HUES6 (cell line): ENCODE data around the gene USP24.

ENCODE experiments used
- H3K27ac ChIP-seq: 2 replicates; pipeline ENCODE4 v1.7.0; 2013; ENCODE audit warnings: low read depth, mild to moderate bottlenecking, low read length, inconsistent platforms
- H3K27me3 ChIP-seq: 2 replicates; pipeline ENCODE4 v1.6.1; 2013; ENCODE audit warnings: low read length; ENCODE audit not compliant: control insufficient read depth, insufficient read depth
- H3K36me3 ChIP-seq: 2 replicates; pipeline ENCODE4 v1.6.1; 2013; ENCODE audit warnings: low read length; ENCODE audit not compliant: control insufficient read depth, insufficient read depth
- H3K4me1 ChIP-seq: 2 replicates; pipeline ENCODE4 v1.6.1; 2013; ENCODE audit warnings: low read length; ENCODE audit not compliant: control insufficient read depth, insufficient read depth
- H3K4me3 ChIP-seq: 2 replicates; pipeline ENCODE4 v1.5.1; 2013; ENCODE audit warnings: low read depth, low read length
- H3K9ac ChIP-seq: one replicate; pipeline ENCODE4 v1.6.1; 2013; ENCODE audit warnings: mild to moderate bottlenecking, low read length
- H3K9me3 ChIP-seq: 2 replicates; pipeline ENCODE4 v1.6.1; 2013; ENCODE audit warnings: low read depth, low read length; ENCODE audit not compliant: control insufficient read depth, insufficient read depth

USP24 gene

DNA sequence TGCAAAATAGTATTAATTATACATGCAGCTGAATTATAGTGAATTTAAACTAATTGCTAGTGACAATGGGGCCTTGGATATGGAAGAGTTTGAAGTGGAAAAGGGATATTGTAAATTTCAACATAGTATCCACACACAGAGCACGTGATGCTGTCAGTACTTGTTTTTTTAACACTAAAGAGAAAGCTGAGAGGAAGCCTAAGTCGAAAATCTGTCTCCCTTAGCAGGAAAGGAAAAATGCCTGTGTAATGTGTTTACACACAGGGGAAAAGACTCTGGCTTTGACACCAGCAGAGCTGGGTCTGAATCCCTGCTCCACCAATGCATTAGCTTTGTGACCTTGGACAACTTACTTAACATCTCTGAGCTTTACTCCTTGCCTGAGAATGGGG is 133.3 kb downstream of the USP24 start:
- Histone ChIP-seq H3K4me1 (peaks cover 13% of the 10 kb centered on the region; the same call in 1 of the 2 replicates), H3K27me3 (no peaks in the 10 kb centered on the region), H3K4me3 (no peak overlapping the region), H3K36me3 (peaks cover 89% of the 10 kb centered on the region), H3K27ac (peak overlapping the region; percentile 22; the same call in 1 of the 2 replicates), H3K9ac (no peak overlapping the region), H3K9me3 (no peaks in the 10 kb centered on the region)

DNA sequence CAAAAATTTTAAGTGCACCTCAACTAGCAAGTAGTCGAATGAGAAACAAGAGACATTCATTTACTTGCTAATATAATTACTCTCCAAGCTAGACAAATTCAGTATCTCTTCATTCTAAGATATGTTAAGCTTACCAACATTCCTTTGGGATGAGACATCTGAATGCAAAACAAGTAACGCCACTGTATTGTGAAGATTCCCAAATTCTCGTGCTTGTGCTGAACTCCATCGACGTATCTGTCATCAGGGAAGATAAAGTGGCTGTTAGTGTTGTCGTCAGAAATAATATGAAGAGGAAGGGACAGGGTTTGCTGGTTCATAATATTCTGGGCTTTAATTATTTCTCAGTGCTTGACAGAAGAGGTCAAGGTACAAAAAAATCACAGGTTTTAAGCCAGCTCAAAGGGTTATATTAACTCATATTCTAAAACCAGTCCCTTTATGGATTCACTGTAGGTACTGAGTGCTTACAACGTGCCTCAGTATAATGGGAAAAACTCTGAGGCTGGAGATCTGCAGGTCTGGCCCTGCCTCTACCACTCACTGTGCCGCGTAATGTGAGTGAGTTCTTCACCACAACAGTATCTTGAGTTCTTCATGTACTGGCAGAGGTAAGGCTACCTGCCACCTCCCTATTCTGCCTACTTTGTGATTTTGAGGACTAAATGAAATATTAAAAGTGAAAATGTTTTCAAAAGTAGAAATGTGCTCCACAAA is 133.8 kb downstream of the USP24 start:
- Histone ChIP-seq H3K4me1 (peaks cover 11% of the 10 kb centered on the region; the same call in 1 of the 2 replicates), H3K9me3 (no peaks in the 10 kb centered on the region), H3K36me3 (peaks cover 90% of the 10 kb centered on the region), H3K9ac (no peak overlapping the region), H3K4me3 (no peak overlapping the region), H3K27me3 (no peaks in the 10 kb centered on the region), H3K27ac (peak overlapping the region; percentile 22)

DNA sequence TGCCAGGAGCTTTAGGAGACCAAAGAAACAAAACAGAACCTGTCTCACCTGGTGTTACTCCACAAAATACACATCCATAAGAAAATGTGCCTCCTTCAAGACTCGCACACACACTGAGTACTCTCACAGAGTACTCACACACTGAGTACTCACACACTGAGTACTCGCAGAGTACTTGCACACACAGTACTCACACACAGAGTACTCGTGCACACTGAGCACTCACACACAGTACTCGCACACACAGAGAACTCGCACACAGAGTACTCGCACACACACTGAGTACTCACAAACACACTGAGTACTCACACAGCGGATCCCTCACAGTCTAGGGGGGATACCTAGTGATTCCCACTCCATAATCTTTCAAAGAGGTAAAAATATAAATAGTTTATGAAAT is 135.5 kb downstream of the USP24 start:
- Histone ChIP-seq H3K36me3 (peaks cover 90% of the 10 kb centered on the region), H3K27me3 (no peaks in the 10 kb centered on the region), H3K9me3 (no peaks in the 10 kb centered on the region), H3K4me3 (no peak overlapping the region), H3K9ac (no peak overlapping the region), H3K4me1 (peaks cover 9% of the 10 kb centered on the region; the same call in 1 of the 2 replicates), H3K27ac (no peak overlapping the region)

DNA sequence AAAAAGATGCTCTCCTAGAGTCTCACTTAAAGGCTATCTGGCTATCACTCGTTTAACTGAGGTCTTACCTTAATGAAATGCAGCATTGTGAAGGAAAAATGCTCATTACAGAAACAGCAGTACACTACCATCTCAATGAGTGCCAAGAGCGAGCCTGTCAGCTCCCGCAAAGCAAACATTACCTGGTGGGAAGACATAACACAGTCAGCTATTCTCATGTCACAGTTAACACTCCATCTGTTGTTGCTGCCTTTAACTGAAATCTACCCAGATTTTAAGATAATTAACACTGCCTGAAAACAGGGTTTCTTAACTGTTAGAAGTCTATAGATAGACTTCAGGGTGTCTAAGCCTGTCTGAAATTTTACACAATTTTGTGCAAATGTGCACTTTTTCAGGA is 136.7 kb downstream of the USP24 start:
- peaks cover 91% of the 10 kb centered on the region for H3K36me3 ChIP-seq
- no peak overlapping the region for H3K9ac ChIP-seq
- no peak overlapping the region for H3K4me3 ChIP-seq
- H3K4me1 ChIP-seq, result peaks cover 9% of the 10 kb centered on the region; the same call in 1 of the 2 replicates
- no peaks in the 10 kb centered on the region for H3K27me3 ChIP-seq
- no peak overlapping the region for H3K27ac ChIP-seq
- no peaks in the 10 kb centered on the region for H3K9me3 ChIP-seq

DNA sequence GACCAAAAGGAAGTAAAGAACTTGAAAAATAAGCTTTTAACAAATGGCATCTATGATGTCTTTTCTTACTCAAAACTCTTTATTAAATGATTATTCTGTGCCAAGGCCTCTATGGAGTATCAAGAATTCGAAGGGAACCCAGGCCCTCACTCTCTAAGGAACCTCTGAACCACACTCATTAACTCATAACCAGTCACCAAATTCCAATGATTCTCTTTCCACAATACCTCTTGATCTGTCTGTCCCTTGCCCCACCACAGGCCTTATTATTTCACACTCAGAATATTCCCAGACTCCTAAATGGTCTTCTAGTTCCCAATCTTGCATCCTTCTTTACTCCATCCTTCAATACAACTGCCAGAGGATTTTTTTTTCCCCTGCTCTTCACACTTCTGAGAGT is 138.8 kb downstream of the USP24 start:
- Histone ChIP-seq H3K27ac (no peak overlapping the region), H3K9me3 (no peaks in the 10 kb centered on the region), H3K36me3 (peaks cover 94% of the 10 kb centered on the region), H3K9ac (no peak overlapping the region), H3K4me3 (no peak overlapping the region), H3K4me1 (peaks cover 2% of the 10 kb centered on the region; the same call in 1 of the 2 replicates), H3K27me3 (no peaks in the 10 kb centered on the region)

DNA sequence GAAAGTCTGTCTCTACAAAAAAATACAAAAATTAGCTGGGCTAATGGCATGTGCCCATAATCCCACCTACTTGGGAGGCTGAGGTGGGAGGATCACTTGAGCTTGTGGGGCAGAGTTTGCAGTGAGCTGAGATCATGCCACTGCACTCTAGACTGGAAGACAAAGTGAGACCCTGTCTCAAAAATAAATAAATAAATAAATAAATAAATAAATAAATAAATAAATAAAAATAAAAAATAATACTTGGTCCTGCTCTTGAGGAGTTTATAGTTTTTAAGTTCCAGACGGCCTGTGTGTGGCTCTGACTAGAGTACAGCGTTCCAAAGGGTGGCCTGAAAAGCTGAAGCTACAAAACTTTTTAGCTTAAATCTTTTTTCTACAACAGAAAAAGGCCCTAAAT is 140.7 kb downstream of the USP24 start:
- Histone ChIP-seq H3K27me3 (no peaks in the 10 kb centered on the region), H3K27ac (no peak overlapping the region), H3K4me1 (no peaks in the 10 kb centered on the region; the same call in 1 of the 2 replicates), H3K9ac (no peak overlapping the region), H3K36me3 (peaks cover 93% of the 10 kb centered on the region), H3K9me3 (no peaks in the 10 kb centered on the region), H3K4me3 (no peak overlapping the region)

DNA sequence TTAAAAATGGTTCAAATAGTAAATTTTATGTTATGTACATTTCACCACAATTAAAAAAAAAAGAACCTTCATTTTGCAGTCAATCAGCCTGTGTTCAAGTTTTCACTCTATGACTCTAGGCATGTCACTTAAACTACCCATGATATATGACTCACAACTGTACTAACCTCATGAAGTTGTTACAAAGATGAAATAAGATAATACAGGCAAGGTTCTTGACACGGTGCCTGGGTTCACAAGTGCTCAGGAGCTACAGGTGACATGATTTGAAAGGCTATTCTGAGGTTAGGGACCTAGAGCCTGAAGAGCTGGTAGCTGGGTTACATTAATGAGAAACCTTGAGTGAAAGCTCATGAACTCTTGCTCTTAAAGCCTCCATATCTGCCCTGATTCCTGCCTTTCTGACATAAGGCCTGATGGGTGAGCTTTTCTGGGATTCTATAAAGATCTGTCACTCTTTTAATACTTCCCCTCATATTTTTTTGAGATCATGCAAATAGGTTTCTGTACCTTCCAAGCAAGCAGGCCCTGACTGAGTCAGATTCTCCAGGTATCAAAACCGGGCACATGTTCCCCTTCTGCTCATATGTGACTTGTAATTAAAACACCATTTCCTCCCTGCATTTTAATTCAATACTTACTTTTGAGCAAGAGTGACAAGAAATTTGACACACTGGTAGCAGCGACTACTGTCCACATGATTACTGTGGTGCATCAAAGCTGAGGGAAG is 141.8 kb downstream of the USP24 start:
- Histone ChIP-seq H3K4me1 (no peaks in the 10 kb centered on the region; the same call in 1 of the 2 replicates), H3K27ac (no peak overlapping the region), H3K4me3 (no peak overlapping the region), H3K9ac (no peak overlapping the region), H3K36me3 (peaks cover 94% of the 10 kb centered on the region), H3K27me3 (no peaks in the 10 kb centered on the region), H3K9me3 (no peaks in the 10 kb centered on the region)

DNA sequence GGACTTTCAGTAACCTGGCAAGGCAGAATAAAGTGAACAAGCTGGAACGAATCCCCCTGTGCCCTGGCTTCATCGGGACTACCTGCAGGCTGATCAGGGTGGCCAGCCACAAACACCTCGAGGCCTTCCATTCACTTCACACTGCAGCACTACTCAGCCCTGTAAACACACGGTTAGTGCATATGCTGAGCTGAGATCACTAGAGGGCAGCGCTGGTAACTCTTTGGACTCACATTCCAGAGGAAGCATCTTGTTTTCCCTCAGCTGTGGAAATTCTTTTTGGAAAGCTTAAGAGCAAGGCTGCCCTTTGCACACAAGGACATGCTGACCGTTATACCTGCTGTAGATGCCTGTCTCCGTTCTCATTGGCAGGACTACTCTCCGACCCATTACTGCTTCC is 143.7 kb downstream of the USP24 start:
- H3K4me1 ChIP-seq, result no peaks in the 10 kb centered on the region; the same call in 1 of the 2 replicates
- peaks cover 97% of the 10 kb centered on the region for H3K36me3 ChIP-seq
- H3K4me3 ChIP-seq, result no peak overlapping the region
- no peaks in the 10 kb centered on the region for H3K27me3 ChIP-seq
- no peak overlapping the region for H3K9ac ChIP-seq
- no peaks in the 10 kb centered on the region for H3K9me3 ChIP-seq
- no peak overlapping the region for H3K27ac ChIP-seq

DNA sequence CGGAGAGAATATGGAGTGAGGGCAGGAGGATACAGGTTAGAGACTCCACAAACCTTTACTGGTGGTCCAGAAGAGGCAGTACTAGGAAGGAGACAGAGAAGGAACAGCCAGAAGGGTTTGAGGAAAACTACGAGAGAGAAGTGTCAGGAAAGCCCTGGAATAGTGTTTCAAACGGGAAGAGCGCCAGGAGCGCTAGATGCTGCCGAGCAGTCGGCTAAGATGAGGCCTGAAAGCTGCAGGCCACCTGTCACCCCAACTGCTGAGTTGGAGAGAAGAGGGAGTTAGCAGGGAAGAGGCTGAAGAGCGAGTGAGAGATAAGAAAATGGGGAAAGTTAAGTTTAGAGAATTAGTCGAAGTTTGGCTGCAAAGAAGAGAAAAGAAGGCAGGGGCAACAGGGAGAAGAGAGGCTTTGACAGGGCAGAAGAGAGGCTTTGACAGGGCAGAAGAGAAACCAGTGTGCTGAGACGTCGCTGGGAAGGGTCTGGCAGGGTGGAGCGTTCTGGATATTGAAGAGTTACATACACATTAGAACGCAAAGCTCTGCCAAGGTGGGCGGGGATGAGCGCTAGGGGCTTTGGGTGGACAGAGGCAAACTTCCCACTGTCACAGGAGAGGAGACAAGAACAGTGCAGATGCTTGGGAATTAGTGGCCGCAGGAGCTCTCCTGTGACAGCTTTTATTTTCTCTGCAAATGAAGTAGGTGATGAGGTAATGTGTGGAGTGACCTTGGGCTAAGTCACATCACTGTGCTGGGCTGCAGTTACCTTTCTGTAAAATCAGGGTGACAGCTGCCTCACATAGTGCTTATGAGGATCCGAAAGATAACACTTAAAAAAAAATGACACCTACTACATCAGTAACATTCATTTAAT is 144.6 kb downstream of the USP24 start:
- Histone ChIP-seq H3K9ac (no peak overlapping the region), H3K4me3 (no peak overlapping the region), H3K9me3 (no peaks in the 10 kb centered on the region), H3K4me1 (no peaks in the 10 kb centered on the region; the same call in 1 of the 2 replicates), H3K27me3 (no peaks in the 10 kb centered on the region), H3K27ac (no peak overlapping the region), H3K36me3 (peaks cover 96% of the 10 kb centered on the region)

DNA sequence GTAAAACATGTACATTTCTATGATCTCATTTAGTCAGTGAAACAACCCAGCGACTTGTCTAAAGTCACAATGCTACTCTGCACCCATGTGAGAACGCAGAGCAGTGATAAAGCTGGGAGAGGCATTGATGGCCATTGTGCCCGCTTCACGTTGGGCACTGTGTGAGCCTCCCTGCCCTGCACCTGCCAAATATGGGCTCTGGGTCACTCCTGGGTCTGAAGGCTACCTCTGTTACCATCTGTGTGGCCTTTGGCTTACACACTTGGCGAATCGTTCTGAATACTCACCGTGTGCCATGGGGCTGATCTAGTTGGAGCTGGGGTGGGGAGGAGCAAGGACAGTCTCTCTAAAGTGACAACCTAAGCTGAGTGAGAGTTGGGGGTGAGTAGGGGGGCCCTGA is 145.9 kb downstream of the USP24 start:
- Histone ChIP-seq H3K27ac (no peak overlapping the region), H3K9ac (no peak overlapping the region), H3K4me3 (no peak overlapping the region), H3K4me1 (no peaks in the 10 kb centered on the region; the same call in 1 of the 2 replicates), H3K36me3 (peaks cover 97% of the 10 kb centered on the region), H3K27me3 (no peaks in the 10 kb centered on the region), H3K9me3 (no peaks in the 10 kb centered on the region)
